RKO (cell line): Measurements from ENCODE around the gene CYP3A7.
"Not testable (repeated sequence)": the region's sequence is repeated elsewhere in the genome, so short reads cannot be mapped to it uniquely, and the experiment has no call there.

Experiments
- DNase-seq: peaks from one replicate; pipeline ENCODE4 v3.0.0-alpha.2; 2016; ENCODE audit warnings: low spot score

The CYP3A7 gene

DNA sequence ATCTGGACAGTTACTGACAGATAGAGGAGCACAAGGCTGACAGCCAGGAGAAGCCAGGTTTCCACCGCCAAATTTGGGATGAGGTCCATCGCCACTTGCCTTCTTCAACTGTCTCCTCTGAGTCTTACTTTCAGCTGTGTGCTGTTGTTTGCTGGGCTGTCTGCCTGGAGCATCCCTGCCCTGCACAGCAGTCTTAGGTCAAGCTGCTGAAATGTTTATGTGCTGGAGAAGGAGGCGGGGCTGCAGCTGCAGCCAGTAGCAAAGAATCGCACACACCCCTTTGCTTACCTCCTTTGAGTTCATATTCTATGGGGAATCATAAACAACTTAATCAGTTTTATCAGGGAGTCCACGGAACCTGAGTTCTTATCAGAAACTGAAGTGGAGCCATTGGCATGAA lies 35.0 kb downstream of the CYP3A7 start:
- no peak for DNase-seq

DNA sequence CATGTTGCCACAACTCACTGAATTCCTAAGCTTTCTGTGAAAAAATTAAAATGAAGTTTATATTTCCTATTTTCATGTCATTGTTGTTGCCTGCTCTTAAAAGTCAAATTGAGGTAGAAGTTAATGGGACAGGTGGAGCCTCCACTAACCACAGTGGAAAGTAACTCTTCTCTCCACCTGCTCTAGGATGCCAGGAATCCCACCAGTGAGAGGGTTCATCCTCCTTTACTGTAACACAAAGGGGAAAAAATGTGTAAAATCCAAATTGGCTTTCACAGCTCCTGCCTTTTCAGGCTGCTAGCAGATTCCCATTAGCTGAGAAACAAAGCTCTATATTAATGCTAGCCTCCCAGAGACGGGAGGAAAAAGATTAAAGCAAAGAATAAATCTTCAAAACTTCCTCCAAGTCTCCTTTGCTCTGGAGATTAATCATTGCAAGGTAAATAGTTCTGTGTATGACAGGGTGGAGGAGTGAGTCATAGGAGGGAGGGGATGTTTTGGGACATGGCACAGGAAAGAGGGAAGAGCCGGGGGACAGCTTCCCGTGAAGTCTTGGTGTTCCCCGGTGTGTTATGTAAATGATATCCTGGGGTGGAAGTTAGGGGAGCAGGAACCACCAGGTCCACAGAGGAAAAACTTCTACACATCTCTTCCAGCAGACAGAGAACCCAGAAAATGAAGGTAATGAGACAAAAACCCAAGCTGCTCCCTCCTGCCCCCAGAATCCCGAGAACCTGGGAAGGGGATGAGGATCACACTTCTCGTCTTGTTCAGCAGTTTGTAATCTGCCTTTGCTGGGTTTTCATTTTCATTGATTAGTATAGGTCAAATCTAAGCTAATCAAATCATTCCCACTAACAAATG lies 35.9 kb downstream of the CYP3A7 start:
- peak; percentile 41 for DNase-seq

DNA sequence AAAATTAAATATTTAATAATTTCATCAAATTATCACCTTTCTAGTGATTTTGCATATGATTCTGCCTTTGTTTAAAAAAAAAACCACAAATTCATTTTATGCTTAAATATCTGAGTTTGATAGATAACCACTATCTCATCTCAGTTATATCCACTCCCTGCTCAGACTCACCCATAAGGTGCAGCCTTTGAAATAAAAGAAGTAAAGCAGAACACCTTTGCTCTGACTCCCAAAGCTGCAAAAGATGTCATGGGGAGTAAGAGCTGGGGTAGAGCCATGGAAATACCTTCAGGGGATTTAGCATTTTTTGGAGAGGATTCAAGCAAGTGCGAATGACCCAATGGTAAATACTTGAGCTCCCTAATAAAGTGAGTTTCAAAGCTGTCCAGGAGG lies 40.1 kb downstream of the CYP3A7 start:
- no peak for DNase-seq

DNA sequence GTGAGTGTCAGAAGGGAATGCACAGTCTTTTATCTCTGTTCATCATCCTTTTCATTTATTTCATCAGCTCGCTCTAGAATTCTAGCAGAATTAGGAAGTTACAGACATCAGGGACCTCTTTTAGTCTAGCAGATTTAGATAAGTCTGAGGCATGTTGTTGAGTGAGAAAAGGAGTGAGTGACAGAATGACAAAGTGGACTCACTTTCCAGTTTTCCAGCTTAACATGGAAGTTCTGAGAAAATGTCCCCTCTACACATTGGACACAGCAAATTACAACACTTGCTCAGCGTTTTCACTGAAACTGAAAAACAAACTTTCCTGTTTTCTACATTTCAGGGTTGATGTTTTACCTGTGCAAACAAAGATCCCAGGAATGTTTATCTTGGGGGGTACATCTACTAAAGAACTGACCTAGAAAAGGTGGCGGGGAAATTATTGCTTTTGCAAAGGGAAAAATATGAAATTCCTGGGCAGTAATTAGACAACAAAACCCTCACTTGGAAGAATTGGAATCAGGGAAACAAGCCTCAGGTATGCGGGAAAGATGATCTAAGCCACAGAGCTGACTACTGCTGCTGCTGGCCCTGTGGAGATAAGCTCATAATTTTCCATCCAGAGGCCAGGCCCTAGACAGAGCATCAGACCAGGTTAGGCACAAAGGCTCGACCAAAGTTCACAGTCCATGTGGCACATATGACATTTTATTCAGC lies 40.6 kb downstream of the CYP3A7 start:
- no peak for DNase-seq

DNA sequence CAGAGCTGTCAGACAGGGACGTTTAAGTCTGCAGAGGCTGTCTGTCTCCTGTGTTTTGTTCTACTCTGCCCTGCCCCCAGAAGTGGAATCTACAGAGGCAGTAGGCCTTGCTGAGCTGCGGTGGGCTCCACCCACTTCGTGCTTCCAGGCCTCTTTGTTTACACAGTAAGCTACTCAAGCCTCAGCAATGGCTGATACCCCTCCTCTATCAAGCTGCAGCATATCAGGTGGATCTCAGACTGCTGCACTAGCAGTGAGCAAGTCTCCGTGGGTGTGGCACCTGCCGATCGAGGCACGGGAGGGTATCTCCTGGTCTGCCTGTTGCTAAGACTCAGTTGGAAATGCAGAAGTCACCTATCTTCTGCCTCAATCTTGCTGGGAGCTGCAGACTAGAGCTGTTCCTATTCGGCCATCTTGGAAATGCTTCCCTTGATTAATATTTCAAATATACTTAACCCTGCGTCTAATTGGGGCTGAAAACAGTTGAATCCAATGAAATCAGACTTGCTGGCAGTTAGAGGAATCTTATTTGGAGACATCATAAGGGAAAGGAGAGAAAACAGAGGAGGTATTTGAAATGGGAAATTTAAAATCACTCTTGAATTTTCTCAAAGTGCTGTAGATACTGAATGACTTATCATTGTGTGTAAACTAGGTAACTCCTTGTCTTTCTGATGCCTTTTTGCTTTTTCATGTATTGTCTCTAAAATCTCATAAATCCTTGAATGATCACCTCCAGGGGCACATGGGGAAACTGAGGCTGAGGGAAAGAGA lies 41.4 kb downstream of the CYP3A7 start:
- DNase-seq: no peak

DNA sequence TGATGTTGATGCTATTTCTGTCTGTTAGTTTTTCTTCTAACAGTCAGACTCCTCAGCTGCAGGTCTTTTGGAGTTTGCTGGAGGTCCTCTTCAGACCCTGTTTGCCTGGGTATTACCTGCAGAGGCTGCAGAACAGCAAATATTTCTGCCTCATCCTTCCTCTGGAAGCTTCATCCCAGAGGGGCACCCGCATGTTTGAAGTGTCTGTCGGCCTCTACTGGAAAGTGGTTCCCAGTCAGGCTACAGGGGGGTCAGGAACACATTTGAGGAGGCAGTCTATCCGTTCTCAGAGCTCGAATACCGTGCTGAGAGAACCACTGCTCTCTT lies 41.9 kb downstream of the CYP3A7 start:
- no peak for DNase-seq

DNA sequence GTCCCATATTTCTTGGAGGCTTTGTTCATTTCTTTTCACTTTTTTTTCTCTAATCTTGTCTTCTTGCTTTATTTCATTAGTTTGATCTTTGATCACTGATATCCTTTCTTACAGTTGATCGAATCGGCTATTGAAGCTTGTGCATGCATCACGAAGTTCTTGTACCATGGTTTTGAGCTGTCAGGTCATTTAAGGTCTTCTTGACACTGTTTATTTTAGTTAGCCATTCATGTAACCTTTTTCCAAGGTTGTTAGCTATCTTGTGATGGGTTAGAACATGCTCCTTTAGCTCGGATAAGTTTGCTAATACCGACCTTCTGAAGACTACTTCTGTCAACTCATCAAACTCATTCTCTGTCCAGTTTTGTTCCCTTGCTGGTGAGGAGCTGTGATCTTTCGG lies 42.4 kb downstream of the CYP3A7 start:
- not testable (repeated sequence) for DNase-seq

DNA sequence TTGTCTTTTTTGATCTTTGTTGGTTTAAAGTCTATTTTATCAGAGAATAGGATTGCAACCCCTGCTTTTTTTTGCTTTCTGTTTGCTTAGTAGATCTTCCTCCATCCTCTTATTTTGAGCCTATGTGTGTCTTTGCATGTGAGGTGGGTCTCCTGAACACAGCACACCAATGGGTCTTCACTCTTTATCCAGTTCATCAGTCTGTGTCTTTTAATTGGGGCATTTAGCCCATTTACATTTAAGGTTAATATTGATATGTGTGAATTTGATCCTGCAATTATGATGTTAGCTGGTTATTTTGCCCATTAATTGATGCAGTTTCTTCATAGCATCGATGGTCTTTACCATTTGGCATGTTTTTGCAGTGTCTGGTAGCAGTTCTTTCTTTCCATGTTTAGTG lies 43.3 kb downstream of the CYP3A7 start:
- DNase-seq: not testable (repeated sequence)

DNA sequence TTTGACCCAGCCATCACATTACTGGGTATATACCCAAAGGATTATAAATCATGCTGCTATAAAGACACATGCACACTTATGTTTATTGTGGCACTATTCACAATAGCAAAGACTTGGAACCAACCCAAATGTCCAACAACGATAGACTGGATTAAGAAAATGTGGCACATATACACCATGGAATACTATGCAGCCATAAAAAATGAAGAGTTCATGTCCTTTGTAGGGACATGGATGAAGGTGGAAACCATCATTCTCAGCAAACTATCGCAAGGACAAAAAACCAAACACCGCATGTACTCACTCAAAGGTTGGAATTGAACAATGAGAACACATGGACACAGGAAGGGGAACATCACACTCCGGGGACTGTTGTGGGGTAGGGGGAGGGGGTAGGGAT lies 44.1 kb downstream of the CYP3A7 start:
- DNase-seq: not testable (repeated sequence)

DNA sequence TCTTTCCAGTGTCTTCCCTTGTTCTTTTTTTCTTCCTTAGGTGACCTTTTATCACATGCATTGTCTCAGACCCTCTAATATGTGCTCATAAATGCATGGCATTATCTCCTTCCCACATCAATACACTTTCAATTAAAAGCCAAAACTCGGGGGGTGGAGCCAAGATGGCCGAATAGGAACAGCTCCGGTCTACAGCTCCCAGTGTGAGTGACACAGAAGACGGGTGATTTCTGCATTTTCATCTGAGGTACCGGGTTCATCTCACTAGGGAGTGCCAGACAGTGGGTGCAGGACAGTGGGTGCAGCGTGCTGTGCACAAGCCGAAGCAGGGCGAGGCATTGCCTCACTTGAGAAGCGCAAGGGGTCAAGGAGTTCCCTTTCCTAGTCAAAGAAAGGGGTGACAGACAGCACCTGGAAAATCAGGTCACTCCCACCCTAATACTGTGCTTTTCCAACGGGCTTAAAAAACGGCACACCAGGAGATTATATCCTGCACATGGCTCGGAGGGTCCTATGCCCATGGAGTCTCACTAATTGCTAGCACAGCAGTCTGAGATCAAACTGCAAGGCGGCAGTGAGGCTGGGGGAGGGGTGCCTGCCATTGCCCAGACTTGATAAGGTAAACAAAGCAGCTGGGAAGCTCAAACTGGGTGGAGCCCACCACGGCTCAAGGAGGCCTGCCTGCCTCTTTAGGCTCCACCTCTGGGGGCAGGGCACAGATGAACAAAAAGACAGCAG lies 49.0 kb downstream of the CYP3A7 start:
- DNase-seq: not testable (repeated sequence)

DNA sequence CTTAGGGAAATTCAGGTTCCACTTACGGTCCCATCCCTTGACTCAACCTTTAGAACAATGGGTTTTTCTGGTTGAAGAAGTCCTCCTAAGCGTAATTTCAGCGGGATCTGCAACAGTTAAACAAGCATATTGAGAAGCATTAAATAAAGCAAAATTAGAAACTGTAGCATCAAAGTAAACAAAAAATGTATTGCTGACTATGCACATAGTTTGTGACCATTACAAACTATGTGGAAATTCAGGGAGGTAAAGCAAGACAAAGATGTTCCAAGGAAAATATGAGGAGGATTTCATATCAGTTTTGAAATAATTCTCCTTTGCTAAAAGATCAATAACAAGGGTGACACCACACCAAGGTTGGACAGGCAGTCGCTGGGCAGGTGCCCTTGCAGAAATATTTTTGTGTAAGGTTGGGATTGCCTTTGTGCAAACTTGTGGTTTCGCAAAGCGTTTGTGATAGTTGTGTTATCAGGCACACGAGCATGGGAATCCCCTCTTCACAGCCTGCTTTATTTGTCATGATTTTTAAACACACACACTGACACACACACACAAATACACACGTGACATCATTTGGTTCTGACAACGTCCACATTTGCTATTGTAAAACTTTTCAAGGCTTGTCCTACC lies 49.8 kb downstream of the CYP3A7 start:
- DNase-seq: no peak

DNA sequence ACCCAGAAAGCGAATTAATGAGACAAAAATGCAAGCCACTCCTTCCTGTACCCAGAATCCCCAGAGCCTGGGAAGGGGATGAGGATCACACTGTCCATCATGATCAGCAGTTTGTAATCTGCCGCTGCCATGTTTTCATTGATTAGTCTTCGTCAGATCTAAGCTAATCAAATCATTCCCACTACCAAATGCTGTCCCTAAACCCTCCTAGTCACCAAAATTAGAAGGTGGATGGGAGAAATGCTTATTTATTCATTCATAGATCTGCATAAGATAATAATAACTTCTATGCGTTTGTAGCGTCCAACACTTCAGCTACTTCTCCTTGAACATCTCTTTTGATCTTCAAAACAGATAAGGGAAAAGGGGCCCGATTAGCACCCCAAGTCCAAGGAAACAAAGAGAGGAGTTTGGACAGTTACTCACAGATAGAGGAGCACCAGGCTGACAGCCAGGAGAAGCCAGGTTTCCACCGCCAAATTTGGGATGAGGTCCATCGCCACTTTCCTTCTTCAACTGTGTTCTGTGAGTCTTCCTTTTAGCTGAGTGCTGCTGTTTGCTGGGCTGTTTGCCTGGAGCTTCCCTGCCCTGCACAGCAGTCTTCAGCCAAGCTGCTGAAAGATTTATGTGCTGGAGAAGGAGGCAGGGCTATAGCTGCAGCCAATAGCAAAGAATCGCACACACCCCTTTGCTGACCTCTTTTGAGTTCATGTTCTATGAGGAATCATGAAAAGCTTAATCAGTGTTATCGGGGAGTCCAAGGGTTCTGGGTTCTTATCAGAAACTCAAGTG lies 55.4 kb downstream of the CYP3A7 start, which contains the start of gene CYP3A5:
Gene CYP3A5 (minus strand): TSS at position 597 of the 792 bp plus-strand sequence. CDS start 100 bp downstream, at position 497.
- no peak for DNase-seq

DNA sequence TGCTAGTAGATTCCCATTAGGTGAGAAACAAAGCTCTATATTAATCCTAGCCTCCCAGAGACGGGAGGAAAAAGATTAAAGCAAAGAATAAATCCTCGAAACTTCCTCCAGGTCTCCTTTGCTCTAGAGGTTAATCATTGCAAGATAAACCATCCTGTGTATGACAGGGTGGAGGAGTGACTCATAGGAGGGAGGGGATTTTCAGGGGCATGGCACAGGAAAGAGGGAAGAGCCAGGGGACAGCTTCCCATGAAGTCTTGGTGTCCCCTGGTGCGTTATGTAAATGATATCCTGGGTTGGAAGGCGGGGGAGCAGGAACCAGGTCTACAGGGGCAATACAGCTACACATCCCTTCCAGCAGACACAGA lies 56.0 kb downstream of the CYP3A7 start:
- peak; percentile 41 for DNase-seq

DNA sequence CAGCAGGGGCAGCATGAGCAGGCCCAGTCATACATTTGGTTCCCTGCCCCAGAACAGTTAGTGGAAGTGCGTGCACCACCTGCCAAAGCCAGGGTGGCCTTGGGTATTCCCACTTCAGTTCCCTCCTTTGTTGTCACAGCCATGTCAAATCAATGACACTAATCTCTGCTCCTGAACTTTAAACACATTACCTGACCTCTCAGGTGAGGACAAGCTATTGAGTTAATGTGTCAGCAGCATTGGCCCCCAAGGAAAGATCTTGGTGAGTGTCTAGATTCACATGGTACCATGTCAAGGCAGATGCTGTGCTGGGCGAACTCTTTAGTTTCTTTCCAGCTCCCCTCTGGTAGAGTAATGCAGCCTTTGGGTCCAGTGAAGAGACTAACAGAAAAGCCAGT lies 57.3 kb downstream of the CYP3A7 start:
- DNase-seq: no peak

DNA sequence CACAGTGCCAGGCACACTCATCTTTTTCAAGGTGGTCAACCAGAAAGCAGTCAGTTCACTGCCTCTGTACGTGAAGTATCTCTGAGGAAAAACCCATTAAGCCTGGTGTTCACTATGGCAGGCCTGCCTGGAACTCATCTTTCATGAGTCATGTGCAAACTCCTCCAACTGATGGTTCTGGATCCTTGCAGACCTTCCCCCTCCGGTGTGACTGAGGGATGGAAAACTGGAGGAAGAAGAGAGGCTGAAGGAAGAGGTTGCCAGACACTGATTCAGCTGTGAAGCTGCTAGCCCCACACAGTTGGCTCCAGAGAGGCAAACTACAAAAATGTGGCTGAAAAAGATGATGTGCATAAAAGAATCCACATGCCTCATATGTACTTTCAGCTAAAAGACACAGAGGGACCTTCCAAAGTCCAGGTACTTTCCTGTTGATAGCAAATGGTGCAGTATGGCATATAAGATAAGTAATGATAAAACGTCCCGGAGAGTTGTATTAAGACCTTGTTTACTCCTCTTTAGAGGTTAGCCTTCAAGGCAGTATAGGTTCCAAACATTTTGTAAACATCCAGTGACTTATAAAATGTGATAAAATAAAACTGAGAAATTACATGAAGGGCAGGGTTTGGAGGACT lies 57.9 kb downstream of the CYP3A7 start:
- DNase-seq: no peak

DNA sequence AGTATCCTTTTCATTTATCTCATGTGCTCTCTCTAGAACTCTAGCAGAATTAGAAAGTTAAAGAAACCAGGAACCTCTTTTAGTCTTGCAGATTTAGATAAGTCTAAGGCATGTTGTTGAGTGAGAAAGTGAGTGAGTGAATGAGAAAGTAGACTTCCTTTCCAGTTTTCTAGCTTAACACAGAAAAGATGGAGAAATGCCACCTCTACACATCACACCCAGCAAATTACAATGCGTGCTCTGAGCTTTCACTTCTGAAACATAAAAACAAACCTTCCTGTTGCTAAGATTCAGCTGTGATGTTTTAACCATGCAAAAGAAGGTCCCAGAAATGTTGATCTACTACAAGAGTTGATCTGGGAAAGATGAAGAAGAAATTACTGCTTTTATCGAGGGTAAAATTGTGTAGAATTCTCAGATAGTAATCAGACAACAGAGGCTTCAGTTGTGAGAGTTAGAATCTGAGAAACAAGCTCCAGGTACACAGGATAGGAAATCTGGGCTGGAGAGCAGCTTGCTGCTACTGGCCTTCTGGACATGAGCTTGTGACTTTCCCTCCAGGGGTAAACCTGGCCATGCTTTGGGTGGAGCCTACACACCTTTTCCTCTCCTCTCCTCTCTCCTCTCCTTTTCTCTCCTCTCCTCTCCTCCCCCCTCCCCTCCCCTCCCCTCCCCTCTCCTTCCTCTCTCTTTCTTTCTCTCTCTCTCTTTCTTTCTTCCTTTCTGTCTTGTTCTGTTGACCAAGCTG lies 59.8 kb downstream of the CYP3A7 start:
- no peak for DNase-seq

DNA sequence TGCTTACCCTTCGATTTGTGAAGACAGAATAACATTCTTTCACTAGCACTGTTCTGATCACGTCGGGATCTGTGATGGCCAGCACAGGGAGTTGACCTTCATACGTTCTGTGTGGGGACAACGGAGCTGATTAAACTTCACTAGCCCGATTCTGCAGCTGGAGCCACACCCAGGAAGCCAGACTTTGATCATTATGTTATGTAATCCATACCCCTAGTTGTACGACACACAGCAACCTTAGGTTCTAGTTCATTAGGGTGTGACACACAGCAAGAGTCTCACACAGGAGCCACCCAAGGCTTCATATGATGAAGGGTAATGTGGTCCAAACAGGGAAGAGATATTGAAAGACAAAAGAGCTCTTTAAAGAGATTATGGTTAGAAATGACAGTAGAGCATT lies 62.4 kb downstream of the CYP3A7 start:
- DNase-seq: no peak

DNA sequence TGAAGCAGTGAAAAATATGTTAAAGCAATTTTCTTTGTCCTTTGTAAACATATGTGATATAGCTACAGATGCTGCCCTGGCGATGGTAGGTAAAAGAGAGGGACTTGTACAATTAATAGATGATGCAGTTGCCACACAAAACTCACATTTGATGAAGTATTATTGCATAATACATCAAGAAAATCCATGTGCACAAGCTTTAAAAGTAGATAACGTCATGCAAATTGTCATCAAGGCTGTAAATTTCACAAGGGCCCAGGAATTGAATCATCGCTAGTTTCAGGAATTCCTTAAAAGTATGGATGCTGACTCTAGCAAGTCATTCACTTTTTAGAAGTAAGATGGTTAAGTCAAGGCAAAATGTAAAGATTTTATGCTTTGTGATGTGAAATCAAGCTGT lies 65.2 kb downstream of the CYP3A7 start:
- no peak for DNase-seq

DNA sequence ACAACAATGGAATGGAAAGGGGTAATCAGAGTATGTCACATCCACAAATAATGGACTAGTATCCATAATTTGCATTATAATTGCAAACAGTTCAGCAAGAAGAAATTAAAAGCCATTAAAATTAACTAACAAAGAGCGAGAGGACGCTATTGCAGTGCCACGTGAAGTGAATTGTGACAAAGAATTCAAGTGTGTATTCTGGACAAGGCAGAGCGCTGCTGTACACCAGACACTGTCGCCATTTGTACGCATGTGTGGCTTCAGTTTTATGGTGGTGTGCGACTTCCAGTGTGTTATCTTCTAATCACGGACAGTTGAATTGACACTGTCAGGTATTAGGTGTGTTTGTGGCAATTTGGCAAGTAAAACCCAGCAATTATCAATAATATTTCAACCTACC lies 66.5 kb downstream of the CYP3A7 start:
- DNase-seq: no peak

DNA sequence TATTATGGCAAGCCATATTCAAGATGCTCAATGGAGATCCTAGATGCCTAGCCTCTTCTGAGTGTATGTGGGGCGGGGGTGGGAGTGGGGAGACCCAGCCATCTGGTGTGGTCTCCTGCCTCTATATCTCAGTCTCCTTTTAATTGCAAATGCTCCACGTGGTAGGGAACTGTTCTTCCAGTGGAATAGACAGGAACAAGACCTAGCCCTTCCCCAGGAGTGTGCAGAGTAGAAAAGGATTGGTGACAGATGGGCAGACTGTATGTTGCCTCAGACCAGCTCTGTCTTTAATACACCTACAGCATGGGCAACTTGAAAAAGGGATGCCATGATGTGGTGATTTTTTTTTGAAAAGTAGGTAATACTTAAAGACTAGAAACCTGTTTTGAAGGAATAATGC lies 67.8 kb downstream of the CYP3A7 start:
- DNase-seq: no peak
